ENCODE results near the gene GMPR2.

Gene GMPR2

DNA sequence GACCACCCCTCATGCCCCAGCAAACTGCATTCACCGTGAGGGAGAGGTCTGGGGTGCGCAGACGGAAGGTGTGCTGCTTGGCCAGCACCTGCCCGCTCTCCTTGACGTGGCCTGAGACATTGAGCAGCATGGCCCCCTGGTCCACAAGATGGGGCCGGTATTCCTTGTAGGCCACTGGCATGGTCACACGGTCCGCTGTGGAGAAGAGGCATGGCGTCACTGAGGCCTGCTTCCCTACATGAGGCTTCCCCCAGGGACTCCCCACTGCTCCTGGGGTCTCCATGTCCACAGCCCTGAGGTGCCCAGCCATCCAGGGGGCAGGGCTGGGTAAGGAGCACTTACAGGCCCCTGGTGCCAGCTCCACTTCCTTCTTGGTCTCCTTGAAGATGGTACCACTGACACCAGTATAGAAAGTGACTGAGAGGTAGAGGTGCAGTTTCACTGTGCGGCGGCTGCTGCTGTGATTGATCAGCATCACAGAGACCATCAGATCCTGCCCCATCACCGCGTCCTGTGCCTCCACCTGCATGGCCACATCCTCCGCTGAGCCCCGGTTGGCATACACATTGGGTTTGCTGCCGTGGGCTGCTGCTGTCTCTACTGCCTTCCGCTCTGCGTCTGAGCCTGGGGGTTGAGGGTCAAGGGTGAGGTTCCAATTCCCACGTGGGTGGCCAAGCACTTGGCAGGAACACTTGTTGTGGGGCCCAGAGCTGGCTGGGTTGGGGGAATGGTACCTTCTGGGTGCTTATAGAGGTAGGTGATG, 22.1 kb downstream of the GMPR2 start:
- DNase-seq: no peak

DNA sequence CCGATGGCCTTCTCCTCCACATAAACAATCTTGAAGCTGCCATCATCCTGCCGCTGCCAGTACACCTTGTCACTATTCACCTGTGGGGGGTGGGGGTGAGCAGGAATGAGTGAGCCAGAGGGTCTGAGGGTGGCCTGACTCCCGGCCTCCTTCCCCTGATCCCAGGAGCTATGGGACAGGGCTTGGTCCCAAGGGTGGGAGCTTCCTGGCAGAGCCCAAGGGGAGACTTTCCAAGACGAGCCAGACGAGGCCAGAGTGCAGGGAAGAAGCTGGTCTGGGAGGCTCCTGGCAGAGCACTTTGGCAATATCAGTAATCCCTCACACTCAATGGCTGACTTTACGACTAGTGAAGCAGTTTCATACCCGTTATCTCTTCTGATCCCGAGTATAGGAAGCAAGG, 22.7 kb downstream of the GMPR2 start:
- DNase-seq: no peak

DNA sequence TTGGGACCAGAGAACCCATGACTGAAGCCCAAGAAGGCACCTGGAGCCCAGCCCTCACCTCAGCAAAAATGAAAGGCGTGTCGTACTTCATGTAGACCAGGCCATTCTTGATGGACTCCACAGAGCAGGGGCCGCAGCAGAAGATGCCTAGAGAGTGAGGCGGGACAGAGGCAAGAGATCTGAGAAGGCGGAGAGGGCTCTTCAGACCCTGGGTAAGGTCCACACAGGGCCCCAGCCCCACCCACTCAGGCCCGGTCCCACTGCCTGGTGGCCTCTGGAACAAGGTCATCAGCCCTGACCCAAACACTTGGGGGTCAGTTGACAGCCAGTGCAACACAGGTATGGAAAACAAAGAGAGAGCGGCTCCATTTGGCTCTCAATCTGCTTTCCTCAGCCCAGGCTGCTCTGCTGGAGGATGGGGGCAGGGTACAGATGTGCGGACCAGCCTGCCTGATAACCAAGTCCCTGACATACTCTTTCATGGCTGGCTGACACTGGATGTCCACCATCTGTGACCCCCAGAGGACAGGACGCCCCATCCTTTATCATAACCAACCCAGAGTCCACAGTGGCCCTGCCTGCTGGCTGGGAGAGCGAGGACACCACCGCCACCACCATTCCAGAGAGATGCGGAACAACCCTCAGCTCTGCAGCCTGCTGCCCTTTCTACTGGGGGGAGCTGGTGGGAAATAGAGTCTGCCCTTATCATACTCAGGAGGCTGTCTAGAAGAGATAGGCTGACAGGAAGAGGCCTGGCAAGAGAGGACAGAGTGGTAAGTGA, 23.4 kb downstream of the GMPR2 start:
- DNase-seq: no peak

DNA sequence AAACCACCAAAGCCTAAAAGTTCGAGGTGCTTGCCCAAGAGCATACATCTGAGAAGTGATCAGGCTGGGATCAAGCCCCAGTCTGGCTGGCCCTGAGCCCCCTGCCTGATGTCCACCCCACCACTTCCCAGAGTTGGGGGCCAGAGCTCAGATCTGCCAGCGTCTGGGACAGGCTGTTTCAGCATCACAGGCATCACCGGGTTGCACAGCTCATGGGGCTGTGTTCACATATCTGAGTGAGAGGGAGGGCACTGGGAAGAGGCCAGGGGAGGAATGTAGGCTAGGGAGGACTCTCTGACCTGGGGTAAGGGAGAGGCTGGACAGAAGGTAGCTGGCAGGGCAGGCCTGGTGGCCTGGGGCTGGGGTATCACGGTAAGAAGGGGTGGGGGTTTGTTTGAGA, 24.2 kb downstream of the GMPR2 start:
- DNase-seq: no peak

DNA sequence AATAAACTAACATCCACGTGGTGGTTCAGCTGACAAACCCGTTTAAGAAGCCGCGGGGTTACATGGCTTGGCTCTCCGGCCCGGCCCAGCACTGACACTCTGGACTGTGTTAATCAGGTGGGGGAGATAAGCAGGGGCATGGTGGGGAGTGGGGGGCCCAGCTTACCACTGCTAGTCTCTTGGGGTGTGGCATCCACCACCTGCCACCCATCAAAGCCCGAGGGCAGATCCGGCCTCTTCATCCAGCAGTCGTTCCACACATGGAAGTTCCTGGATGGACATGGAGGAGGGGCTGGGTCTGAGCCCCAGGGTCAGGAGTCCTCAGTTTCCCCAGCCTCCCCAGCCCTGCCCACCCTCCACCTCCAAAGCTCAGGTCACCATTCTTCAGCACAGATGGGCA, 25.4 kb downstream of the GMPR2 start:
- no peak for DNase-seq

DNA sequence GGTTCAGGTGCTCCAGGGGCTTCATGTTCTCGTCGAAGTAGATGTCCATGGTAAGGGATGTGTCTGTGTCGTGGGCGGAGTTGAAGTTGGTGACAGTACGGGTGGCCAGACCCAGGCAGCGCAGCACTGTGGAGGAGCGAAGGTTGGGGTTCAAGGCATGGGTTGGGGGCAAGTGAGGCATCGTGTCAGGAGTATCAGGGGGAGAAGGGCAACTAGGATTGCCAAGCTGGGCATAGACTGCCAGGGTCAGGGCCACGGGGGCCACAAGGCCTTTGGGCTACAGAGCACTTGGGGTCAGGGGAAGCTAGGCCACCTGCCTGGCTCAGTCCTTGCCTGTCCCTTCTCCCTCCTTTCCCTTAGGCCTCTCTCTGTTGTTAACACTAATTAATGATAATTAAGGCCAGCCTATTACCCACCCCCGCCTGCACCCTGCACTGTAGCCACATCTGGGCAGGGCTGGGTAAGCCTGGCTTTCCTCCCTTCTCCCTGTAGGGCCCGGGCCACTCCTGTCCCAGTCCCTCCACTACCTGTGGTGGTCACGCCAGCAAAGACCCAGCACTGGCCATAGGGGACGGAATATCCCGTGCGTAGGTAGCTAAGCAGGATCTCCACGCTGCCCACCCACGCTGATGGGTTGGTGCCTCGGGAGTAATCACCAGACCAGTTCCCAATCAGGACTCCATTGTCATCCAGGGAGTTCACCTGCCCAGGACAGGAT, 26.0 kb downstream of the GMPR2 start:
- no peak for DNase-seq

DNA sequence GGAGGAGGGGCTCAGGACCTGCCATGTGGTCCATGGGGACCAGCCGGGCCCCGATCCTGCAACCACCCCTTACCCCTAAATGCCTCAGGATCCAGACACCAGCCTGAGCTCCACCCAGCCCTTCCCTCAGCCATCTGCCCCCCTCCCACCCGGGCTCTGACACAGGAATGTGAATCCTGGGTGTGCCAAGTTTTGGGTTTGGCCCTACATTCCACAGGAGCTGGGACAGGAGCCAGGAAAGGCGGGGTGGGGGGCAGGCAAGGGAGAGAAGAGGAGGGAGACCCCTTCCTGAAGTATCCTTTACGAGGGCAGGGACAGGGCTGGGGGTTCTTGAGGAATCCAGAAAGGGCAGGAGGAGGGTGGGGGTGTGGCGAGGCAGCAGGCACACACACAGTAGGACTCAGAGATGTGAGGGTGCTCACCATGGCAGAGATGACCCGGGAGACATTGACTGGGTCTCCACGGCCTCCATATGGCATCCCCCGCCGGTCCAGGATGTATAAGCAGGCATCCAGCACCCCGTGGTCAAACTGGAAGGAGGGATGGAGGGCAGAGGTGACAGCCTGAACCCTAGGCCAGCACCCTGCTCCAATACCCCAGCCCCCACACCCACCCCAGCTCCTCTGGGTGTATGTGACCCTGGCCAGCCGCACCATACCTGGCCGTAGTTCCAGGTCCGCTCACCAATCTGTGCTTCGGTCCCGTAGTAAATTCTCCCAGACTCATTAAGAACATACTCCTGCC, 26.7 kb downstream of the GMPR2 start:
- no peak for DNase-seq

DNA sequence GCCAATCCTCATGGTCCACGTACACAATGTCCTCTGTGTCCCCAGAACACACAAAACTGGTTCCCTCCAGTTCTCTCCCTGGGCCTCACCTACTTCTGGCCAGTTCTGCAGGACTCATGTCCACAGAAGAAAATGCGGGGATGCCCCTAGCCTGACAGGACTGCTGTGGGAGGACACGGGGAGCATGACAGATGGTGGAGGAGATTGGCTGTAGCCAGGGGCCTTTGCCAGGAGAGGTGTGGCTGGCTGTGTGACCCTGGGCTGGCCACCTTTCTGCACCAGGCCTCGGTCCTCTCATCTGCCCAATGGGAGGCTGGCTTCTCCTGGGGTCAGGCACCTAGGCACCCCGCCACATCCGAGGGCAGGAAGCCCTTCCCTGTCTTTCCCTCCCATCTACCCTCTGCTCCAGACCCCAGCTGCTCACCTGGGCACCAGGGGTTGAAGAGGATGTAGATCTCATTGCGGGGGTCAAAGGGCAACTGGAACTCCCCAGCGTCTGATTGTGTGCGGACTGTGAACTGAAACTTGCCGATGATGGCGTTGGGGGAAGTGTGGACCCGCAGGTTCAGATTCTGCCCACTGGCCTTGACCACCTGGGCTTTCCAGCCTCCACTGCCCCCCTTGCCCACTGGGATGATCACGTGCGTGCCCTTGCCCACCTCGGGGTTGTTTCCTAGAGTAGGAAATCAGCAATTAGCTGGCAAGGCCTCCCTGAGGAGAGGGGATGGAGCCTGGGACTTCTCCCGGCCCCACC, 27.5 kb downstream of the GMPR2 start:
- no peak for DNase-seq

DNA sequence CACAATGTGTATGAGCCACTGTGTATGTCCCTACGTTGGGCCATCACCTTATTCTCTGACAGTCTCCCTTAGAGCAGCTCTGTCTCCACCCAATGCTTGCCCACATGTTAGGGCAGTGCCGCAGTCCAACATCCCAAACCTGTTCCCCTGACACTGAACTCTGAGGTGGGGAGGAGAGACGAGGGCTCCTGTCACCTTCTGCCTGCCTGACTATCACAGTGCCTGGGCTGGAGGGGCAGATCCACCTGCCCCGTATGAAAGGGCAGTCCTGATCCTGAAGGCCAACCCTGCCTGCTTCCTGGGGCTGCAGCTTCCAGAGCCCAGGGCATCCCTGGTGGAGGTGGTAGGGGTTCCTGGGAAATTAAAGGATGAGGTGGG, 28.0 kb downstream of the GMPR2 start:
- DNase-seq: no peak

DNA sequence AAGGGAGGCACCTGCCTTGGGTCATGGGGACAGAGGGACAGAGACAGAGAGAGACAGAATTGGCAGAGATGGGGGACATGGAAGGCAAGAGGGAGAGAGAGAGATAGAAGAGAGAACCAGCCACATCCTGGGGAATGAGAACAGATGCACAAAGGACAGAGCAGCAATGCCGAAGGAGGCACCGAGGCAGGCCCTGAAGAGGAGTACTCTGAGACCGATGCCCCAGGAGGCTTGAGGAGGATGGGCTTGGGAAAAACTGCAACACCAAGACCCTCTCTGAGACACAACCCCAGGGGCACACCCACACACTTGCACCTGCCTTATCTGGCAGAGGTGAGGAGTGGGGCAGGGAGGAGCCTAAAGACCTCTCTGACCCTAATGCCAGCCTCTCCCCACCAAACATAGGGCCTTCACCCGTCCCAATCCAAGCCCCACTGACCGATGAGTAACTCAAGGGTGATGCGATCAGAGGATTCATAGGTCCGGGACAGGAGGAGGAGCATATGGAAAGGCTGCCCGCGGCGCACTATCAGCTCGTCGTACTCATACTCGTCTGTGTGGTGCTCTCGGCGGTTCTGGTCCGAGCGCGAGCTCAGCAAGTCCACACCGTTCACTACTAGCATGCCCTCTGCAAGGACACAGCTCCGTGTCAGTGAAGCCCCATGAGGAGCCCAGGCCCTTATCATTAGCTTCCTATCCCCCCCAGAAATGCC, 28.7 kb downstream of the GMPR2 start:
- no peak for DNase-seq

DNA sequence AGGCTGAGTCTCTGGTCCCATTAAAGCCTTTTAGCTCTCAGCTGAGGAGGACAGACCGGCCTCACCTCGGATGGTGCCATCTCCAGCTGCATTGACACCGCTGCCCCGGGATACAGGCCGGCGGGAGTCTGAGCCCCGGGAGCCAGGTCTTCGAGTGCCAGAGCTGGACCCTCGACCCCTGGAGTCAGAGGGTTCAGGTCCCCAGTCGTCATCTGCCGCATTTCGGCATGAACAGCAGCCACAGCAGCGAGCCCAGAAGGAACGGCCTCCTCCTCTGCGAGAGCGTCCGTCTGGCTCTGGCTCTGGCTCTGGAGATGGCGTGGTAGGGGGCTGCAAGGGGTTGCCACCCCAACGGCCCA, 29.2 kb downstream of the GMPR2 start:
- no peak for DNase-seq

DNA sequence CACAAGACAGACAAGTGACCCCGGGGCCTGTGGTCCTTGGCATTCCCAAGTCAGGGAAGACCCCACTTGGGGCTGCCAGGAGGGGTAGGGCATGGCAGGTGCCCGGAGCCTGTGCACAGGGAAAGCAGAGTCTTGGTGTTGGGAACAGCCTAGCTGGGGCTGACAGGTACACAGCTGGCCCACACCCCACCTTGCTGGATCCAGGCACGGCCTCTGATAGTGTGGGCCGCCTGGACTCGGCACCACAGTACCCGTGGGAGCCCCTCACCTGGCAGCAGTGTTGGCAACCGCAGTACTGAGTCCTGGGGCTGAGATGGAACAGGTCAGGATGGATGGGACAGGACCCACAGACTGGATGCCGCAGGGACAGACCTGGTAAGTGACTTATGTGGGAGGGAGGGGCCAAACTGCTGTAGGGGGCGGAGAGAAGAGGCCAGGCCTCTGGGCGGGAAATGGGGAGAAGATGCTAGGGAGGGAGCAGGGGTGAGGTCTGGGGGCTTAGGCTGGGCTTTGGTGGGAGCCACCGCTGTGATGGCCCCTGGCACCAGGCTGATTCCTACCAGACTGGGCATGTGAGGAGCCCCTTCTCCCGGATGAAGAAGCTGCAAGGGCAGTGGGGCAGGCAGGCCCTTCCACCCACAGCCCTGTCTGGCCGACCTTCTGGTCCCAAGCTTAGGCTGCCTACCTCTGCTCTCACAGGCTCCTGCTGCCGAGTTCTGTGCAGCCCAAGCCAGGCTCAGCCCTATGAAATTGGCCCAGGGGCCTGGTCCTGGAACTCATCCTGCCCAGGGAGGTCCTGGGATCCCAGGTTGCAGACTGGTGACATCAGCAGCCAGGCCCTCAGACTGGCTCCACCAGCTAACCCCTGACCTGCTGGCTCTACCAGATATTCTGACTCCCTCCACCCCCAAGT, 30.3 kb downstream of the GMPR2 start, which contains the start of gene TGM1:
Gene TGM1, minus strand, starts transcription at position 357 of the 913 bp plus-strand sequence. CDS start 825 bp downstream, outside the sequence.
- DNase-seq: no peak

DNA sequence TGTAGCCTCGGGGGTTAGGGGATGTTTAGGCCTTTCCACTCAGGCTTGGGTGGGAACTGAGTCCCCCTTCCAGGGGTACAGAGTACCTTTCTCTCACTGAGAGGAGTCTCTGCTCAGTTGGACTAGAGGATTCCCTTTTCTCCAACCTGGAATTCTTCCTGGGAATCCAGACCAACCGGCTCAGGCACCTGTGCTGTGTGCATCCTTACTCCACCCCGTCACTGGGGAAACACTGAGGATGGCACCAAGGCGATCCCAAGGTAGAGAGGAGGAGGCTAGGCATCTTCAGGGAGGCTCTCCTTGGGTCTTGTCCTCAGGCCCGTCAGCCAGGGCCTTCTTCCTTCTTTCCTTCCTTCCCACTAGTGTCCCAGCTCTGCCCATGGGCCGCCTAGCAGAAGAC, 31.1 kb downstream of the GMPR2 start:
- no peak for DNase-seq

DNA sequence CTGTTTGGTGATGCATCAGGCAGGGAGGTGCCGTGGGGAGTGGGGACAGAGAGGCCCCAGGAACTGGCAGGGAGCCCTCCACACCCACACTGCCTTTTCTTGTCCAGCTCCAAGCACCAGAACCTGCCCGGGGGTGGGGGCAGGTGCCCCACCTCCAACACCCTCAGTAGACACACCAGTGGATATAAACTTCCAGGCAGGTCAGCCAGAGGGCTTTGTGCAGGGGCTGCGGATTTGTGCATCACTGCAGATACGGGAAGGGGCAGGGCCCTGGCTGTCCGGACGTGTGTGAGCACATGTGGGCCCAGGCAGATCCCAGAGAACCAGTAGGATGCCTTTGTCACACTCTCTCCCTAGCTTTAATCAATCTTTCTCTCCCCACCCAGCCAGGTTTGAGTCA, 31.6 kb downstream of the GMPR2 start:
- DNase-seq: no peak

DNA sequence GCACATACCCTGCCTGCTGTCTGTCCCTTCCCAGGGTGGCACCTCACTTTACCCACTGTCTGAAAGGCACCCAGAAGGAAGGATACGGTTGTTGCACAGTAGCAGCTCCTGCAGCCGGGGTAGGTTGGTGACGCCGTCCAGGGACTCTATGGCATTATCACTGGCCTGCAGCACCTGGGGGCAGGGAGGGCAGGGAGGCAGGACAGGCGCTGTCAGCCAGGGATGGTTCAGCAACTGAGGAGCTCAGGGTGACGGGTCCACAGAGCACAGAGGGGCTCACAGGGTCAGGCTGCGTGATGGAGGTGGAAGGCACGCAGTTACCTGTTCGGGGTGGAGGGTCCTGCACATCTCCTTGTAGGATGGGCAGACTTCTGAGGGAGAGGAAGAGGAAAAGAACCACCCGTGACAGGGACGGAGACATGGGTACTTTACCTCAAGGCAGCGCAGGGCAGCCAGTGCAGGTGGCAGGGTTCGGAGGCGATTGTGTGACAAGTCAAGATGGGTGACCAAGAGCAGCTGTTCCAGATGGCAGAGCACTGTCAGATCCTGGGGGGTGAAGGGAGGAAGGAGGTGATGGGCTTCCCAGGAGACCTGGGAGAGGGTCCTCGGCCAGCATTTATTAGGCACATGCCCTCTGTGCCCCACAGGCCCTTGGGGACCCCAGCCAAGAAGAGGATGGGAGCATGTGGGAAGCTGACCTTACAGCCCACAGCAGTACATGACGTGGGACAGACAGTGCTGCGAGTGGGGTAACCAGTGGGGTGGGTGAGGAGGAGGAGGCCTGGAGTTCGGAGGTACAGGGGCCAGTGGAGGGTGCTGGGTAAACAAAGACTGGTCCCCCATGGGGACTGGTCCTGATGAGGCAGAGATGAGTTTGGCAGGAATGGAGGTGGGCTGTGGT, 33.9 kb downstream of the GMPR2 start:
- no peak for DNase-seq

DNA sequence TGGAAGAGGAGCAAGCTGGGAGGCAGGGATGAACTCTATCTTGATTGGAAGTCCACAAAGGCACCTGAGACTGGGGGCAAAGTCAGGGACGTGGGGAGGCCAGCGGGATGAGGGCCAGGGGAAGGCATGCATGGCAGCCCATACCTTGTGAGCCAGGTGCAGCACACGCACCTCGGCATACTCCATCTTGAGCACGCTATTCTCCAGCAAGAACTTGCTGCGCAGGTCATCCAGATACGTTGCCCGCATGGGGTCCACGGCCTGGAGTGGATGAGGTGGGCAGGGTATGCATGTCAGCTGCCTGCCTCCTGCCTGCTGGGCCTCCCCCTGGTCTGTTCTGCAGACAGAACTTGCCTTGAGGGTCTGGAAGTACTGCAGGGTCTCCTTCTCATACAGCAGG, 34.8 kb downstream of the GMPR2 start:
- DNase-seq: no peak

DNA sequence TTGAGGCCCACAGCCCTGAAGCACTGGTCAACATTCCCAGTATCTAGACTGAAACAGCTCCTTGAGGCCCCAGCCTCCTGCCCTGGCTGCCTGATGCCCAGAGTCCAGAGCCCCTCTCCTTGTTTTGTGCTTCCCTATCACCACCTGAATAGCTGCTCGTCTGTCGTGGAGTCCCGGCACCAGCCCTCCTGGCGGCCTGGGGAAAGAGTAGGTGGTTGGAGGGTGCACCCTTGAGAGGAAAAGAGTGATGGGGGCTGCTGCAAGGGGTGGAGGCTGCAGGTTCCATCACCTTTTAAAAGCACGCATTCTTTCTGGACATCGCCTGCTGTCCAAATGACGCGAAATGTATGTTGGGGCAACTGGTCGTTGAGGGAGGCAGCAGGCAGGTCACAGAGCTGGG, 35.5 kb downstream of the GMPR2 start:
- no peak for DNase-seq

DNA sequence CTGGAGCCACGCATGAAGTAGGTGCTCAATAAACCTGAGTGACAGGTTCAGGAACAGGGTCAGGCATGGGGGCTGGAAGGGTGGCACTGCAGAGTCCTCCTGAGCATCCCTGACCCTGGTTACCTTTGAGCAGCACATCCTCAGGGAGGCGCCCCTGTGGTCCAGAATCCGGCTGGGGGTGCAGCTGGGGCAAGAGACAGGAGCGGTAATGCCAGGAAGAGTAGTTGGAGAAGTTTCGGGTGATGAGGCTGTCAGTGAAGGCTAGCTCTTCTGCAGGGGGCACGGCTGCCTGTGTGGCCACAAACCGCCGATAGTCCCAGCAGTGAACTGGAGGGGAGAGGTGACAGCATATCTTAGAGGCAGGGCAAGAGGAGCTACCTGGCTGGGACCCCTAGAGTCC, 36.6 kb downstream of the GMPR2 start:
- no peak for DNase-seq

DNA sequence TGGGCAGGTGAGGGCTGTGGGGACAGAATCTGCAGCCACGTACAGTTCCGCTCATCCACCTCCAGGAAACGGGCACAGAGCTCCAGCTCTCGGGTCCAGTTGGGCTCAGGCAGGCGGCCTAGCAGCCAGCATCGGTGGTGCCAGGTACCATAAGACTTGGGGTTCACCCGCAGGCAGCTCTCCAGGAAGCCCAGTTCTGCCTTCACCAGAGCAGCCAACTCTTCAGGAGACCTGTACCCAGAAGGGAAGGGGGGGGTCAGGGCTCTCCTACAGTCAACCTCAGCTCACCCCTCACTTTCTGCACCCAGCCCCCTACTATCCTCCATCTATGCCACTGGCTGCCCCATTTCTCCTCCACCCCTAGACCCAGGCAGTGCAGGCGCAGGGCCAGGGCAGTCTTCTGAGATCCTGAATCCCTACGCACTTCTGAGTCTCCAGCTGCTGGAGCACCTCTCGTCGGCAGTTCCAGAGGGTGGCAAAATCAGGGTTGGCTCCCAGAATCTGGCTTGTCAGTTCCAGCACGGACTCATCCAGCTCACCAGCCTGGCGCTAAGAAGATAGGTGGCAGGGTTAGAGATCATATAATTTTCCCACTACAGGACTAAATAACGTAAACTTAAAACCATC, 37.3 kb downstream of the GMPR2 start:
- DNase-seq: no peak

Measured in NCI-H2081 (cell line).